OCI-LY3 (cell line): ENCODE results near the gene SLC18A3.
A peak's percentile ranks its signal among the peaks of the same experiment; 100 is the strongest.

ENCODE experiments used
- H2AFZ ChIP-seq: fragments of 200-600, 300-600 bp; shearing (Covaris generic); 2 replicates; pipeline ENCODE4 v1.6.0; 2014; ENCODE audit warnings: antibody characterized with exemption, low read depth, low read length
- H3K27ac ChIP-seq: fragments of 200-600, 300-600 bp; sonication (generic); 2 replicates; pipeline ENCODE4 v1.5.1; 2014; ENCODE audit warnings: mild to moderate bottlenecking, low read length, moderate library complexity, mixed read lengths
- H3K27me3 ChIP-seq: fragments of 200-600, 300-600 bp; sonication (generic); 2 replicates; pipeline ENCODE4 v1.6.1; 2014; ENCODE audit warnings: low read depth, low read length, mixed read lengths
- H3K36me3 ChIP-seq: fragments of 200-600, 300-600 bp; sonication (generic); replicated peaks from 2 replicates; pipeline ENCODE3; 2014; ENCODE audit warnings: low read depth, low read length, mixed read lengths
- H3K4me1 ChIP-seq: fragments of 300-600, 200-600 bp; sonication (generic); 2 replicates; pipeline ENCODE4 v1.6.1; 2014; ENCODE audit warnings: low read length, mixed read lengths
- H3K4me2 ChIP-seq: fragments of 200-600, 300-600 bp; sonication (generic); 2 replicates; pipeline ENCODE4 v1.6.1; 2014; ENCODE audit warnings: low read length, mixed read lengths
- H3K4me3 ChIP-seq: fragments of 300-600, 200-600 bp; sonication (generic); 2 replicates; pipeline ENCODE4 v1.5.1; 2014; ENCODE audit warnings: antibody characterized with exemption, mild to moderate bottlenecking, low read length, moderate library complexity
- H3K79me2 ChIP-seq: fragments of 300-600, 200-600 bp; shearing (Covaris generic); 2 replicates; pipeline ENCODE4 v1.6.1; 2014; ENCODE audit warnings: mild to moderate bottlenecking, low read length, mixed read lengths
- H3K9ac ChIP-seq: fragments of 300-600, 200-600 bp; shearing (Covaris generic); 2 replicates; pipeline ENCODE4 v1.6.0; 2014; ENCODE audit warnings: mild to moderate bottlenecking, low read length, moderate library complexity
- H3K9me3 ChIP-seq: fragments of 200-600, 300-600 bp; shearing (Covaris generic); 2 replicates; pipeline ENCODE4 v1.6.1; 2014; ENCODE audit warnings: low read length, mixed read lengths; ENCODE audit not compliant: insufficient read depth
- H4K20me1 ChIP-seq: fragments of 200-600, 300-600 bp; sonication (generic); 2 replicates; pipeline ENCODE4 v1.6.1; 2016; ENCODE audit warnings: low read length, mixed read lengths; ENCODE audit not compliant: insufficient read depth
- EZH2phosphoT487 ChIP-seq: fragments of 200-600 bp; shearing (Covaris generic); IDR thresholded peaks from 2 replicates; pipeline ENCODE4 v1.6.1; 2018; ENCODE audit warnings: antibody characterized with exemption, mixed run types, low read depth
- TF ChIP-seq, protein P1 (sequence below): fragments of 200-600, 300-600 bp; sonication (generic); IDR thresholded peaks from 2 replicates; pipeline ENCODE4 v1.5.1; 2014; ENCODE audit warnings: antibody characterized with exemption, low read length, low read depth

The SLC18A3 gene

DNA sequence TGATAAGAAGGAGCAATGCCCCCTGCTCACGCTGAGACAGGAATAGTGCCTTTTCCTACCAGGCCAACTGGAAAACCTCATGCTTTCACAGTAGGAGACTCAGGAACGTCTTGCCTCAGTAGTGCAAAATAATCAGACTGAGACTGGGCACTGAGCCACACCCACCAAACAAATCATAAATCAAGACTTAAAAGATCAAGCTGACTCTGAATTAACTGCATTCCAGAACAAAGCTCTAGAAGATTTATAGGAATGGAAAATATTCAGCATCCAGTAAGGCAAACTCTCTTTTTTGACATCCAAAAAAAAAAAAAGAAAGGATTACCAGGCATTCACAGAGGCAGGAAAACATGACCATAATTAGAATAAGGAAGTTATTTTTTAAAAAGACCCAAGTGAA, 30.5 kb upstream of the SLC18A3 start:
- H3K27me3 ChIP-seq, result no peaks in the 10 kb centered on the region
- no peak for TF ChIP-seq EZH2phosphoT487
- TF ChIP-seq, protein P1, sequence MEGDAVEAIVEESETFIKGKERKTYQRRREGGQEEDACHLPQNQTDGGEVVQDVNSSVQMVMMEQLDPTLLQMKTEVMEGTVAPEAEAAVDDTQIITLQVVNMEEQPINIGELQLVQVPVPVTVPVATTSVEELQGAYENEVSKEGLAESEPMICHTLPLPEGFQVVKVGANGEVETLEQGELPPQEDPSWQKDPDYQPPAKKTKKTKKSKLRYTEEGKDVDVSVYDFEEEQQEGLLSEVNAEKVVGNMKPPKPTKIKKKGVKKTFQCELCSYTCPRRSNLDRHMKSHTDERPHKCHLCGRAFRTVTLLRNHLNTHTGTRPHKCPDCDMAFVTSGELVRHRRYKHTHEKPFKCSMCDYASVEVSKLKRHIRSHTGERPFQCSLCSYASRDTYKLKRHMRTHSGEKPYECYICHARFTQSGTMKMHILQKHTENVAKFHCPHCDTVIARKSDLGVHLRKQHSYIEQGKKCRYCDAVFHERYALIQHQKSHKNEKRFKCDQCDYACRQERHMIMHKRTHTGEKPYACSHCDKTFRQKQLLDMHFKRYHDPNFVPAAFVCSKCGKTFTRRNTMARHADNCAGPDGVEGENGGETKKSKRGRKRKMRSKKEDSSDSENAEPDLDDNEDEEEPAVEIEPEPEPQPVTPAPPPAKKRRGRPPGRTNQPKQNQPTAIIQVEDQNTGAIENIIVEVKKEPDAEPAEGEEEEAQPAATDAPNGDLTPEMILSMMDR, result no peak
- H3K9me3 ChIP-seq, result no peaks in the 10 kb centered on the region
- no peaks in the 10 kb centered on the region for H3K36me3 ChIP-seq
- no peaks in the 10 kb centered on the region for H3K79me2 ChIP-seq
- no peak overlapping the region for H3K4me3 ChIP-seq
- no peaks in the 10 kb centered on the region for H3K4me1 ChIP-seq
- H4K20me1 ChIP-seq, result no peaks in the 10 kb centered on the region
- H3K27ac ChIP-seq, result no peak overlapping the region
- no peak overlapping the region for H3K9ac ChIP-seq
- H3K4me2 ChIP-seq, result no peak overlapping the region
- H2AFZ ChIP-seq, result no peak overlapping the region

DNA sequence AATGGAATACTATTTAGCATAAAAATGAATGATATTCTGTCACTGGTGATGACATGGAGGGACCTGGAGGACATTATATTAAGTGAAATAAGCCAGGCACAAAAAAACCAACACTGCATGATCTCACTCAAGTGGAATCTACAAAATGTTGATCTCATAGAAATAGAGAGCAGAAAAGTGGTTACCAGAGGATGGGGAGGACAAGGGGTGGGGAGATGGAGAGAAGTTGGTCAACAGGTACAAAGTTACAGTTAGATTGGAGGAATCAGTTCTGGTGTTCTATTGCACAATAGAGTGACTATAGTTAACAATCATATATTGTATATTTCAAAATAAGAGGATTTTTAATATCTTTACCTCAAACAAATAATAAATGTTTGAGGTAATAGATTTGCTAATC, 24.7 kb upstream of the SLC18A3 start:
- H2AFZ ChIP-seq, result no peak overlapping the region
- H3K9ac ChIP-seq, result no peak overlapping the region
- H3K9me3 ChIP-seq, result no peaks in the 10 kb centered on the region
- no peak overlapping the region for H3K4me3 ChIP-seq
- no peaks in the 10 kb centered on the region for H4K20me1 ChIP-seq
- H3K27ac ChIP-seq, result no peak overlapping the region
- H3K4me2 ChIP-seq, result no peak overlapping the region
- TF ChIP-seq EZH2phosphoT487, result no peak
- TF ChIP-seq, protein P1, result no peak
- H3K27me3 ChIP-seq, result no peaks in the 10 kb centered on the region
- H3K79me2 ChIP-seq, result no peaks in the 10 kb centered on the region
- no peaks in the 10 kb centered on the region for H3K4me1 ChIP-seq
- H3K36me3 ChIP-seq, result no peaks in the 10 kb centered on the region

DNA sequence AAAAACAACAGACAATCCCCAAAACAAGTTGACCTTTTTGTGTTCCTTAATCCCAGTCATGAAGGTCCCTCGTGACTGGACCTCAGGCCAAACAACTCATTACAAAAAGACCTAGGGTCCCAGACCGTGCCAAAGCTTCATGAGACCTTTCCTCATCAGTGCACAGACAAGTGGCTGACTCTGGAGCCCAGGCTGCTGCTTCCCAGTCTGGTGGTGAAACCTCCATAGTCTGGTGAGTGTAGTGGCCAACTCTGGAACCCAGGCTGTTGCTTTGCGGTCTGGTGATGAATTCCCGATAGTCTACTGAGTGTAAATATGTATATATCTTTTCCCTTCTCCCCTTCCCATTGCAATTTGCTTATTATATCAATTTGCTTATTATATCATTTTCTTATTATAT, 22.1 kb upstream of the SLC18A3 start:
- Histone ChIP-seq H3K9me3 (no peaks in the 10 kb centered on the region), H4K20me1 (no peaks in the 10 kb centered on the region), H3K4me1 (no peaks in the 10 kb centered on the region), H3K4me2 (no peak overlapping the region), H3K9ac (no peak overlapping the region), H3K27ac (no peak overlapping the region), H3K36me3 (no peaks in the 10 kb centered on the region), H3K79me2 (no peaks in the 10 kb centered on the region), H3K4me3 (no peak overlapping the region), H3K27me3 (no peaks in the 10 kb centered on the region), H2AFZ (no peak overlapping the region)
- no peak for TF ChIP-seq EZH2phosphoT487
- TF ChIP-seq, protein P1, result no peak

DNA sequence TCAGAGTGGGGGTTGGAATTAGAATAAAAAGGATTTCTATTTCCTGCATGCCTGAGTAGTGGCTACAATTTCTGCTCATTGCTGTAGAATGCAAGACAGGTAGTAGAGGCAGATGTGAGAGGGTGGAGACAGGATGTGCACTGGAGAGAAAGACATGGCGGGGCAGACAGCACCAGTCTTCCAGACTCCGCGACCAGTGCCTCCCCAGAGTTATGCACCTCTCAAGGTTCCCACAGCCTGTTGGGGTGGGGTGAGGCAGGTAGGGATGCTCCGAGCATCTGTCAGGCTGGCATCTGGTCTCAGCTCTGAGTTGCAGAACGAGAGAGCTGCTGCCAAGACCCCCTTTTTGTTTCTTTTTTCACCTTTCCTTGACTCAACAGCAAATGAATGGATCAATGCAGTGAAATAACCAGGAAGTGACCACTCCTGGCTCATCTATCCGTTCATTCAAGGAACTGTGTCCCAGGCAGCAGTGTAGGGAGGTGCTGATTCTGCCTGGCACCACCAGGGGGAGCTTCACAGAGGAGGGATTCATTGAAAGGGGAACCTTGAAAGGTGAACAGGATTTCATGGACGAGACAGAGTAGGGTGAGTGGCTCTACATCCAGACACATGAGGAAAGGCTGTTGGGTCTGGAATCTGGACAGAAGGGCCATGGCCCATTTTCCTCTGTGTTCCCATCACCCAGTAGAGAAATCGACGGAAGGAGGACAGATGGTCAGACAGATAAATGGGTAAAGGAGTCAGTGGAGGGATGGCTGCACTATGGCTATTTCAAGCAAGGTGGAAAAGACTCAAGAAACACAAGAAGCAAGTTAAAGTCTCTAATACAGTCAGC, 17.2 kb upstream of the SLC18A3 start:
- no peak overlapping the region for H2AFZ ChIP-seq

More for the DNA sequence above, 17.2 kb upstream of the SLC18A3 start:
- Histone ChIP-seq H3K4me1 (no peaks in the 10 kb centered on the region), H3K4me3 (no peak overlapping the region), H3K79me2 (no peaks in the 10 kb centered on the region), H3K9me3 (no peaks in the 10 kb centered on the region), H4K20me1 (no peaks in the 10 kb centered on the region), H3K27ac (no peak overlapping the region), H3K36me3 (no peaks in the 10 kb centered on the region), H3K27me3 (no peaks in the 10 kb centered on the region), H3K9ac (no peak overlapping the region), H3K4me2 (0 out of 2 replicates have a peak overlapping the region, but pooled peaks have one; percentile 20)
- TF ChIP-seq EZH2phosphoT487, result no peak
- TF ChIP-seq, protein P1, result peak; percentile 74
